Endothelial cell of umbilical vein (primary cell): Measurements from ENCODE around the gene XRCC1. TPM values are rescaled to one million over a fixed set of nuclear protein-coding genes. Genes with fewer than 3 reads are reported as not detected.

Source experiments
- BruUV-seq: library from RNA; stranded (reverse); fragments of 400-500 nt; replicated peaks from 2 replicates; lab custom pipeline; 2021; lab: Mats Ljungman, UMichigan
- CTCF ChIA-PET: fragments of 300-600, 350-600 bp; sonication (Branson Sonifier 250); formaldehyde crosslinking; loops from one replicate; lab custom pipeline; 2021; ENCODE audit warnings: antibody characterized with exemption, inconsistent platforms; lab: Charles Lee
- POLR2A ChIA-PET: fragments of 300-600, 350-600 bp; sonication (Branson Sonifier 250); formaldehyde crosslinking; loops from one replicate; lab custom pipeline; 2021; ENCODE audit warnings: antibody characterized with exemption, inconsistent platforms; lab: Charles Lee
- DNase-seq: peaks from one replicate; pipeline ENCODE4 v3.0.0-alpha.2; 2011; ENCODE audit warnings: low read depth, low spot score
- FAIRE-seq: peaks from 2 replicates; lab custom pipeline; 2011; peaks lifted over from hg19 to GRCh38; lab: Jason Lieb, UNC
- H2AFZ ChIP-seq: 2 replicates; pipeline ENCODE4 v1.6.0; 2012; ENCODE audit warnings: low read depth, low read length, control low read depth, inconsistent platforms
- H3K27ac ChIP-seq: 2 replicates; pipeline ENCODE4 v1.5.1; 2011; ENCODE audit warnings: low read depth, mild to moderate bottlenecking, control low read depth, low read length, moderate library complexity; ENCODE audit not compliant: insufficient read depth
- H3K27me3 ChIP-seq, 2 experiments: 2 replicates each; pipeline versions ENCODE4 v1.6.0 to v1.6.1; 2011; ENCODE audit warnings: low read length in 2 of 2, mixed read lengths in 1 of 2; ENCODE audit not compliant: control insufficient read depth in 2 of 2, insufficient read depth in 2 of 2
- H3K36me3 ChIP-seq, 2 experiments: 2 replicates in 1 of 2; 3 replicates in 1 of 2; pipeline ENCODE4 v1.5.1; 2011; ENCODE audit warnings: low read length in 2 of 2, mild to moderate bottlenecking in 1 of 2, moderate library complexity in 1 of 2; ENCODE audit not compliant: control insufficient read depth in 2 of 2, insufficient read depth in 2 of 2; ENCODE audit errors: extremely low read depth in 1 of 2
- H3K4me1 ChIP-seq: 3 replicates; pipeline ENCODE4 v1.5.1; 2011; ENCODE audit warnings: mild to moderate bottlenecking, low read length; ENCODE audit not compliant: control insufficient read depth, insufficient read depth; ENCODE audit errors: extremely low read depth
- H3K4me2 ChIP-seq: 2 replicates; pipeline ENCODE4 v1.6.1; 2011; ENCODE audit warnings: low read length, control low read depth, mixed read lengths; ENCODE audit not compliant: insufficient read depth
- H3K4me3 ChIP-seq, 3 experiments: fragments of 200-600 bp in 1 of 3; sonication (generic), shearing (Covaris generic) in 1 of 3; replicated peaks in 1 of 3; 2 replicates each; pipeline ENCODE4 v1.5.1; 2011 to 2016; ENCODE audit warnings: control low read depth in 3 of 3, low read length in 3 of 3, mild to moderate bottlenecking in 2 of 3, inconsistent platforms in 1 of 3, low read depth in 1 of 3, moderate library complexity in 1 of 3; ENCODE audit not compliant: insufficient read depth in 1 of 3
- H3K79me2 ChIP-seq: 2 replicates; pipeline ENCODE4 v1.6.0; 2012; ENCODE audit warnings: low read length, inconsistent platforms; ENCODE audit not compliant: control insufficient read depth, insufficient read depth
- H3K9ac ChIP-seq: replicated peaks from 2 replicates; pipeline ENCODE3; 2011; ENCODE audit warnings: low read length, control low read depth; ENCODE audit not compliant: insufficient read depth; ENCODE audit errors: extremely low read depth
- H3K9me1 ChIP-seq: replicated peaks from 3 replicates; pipeline ENCODE4 v1.6.0; 2011; ENCODE audit warnings: mild to moderate bottlenecking, low read length; ENCODE audit not compliant: control insufficient read depth, insufficient read depth; ENCODE audit errors: extremely low read depth
- H3K9me3 ChIP-seq: replicated peaks from 2 replicates; pipeline ENCODE4 v1.5.1; 2012; ENCODE audit warnings: low read length, inconsistent platforms; ENCODE audit not compliant: control insufficient read depth, insufficient read depth
- H4K20me1 ChIP-seq: replicated peaks from 2 replicates; pipeline ENCODE3; 2011; ENCODE audit warnings: mild to moderate bottlenecking, low read length; ENCODE audit not compliant: control insufficient read depth, insufficient read depth; ENCODE audit errors: extremely low read depth
- EZH2 ChIP-seq: IDR thresholded peaks from 2 replicates; pipeline ENCODE4 v1.6.1; 2012; ENCODE audit warnings: borderline replicate concordance, low read depth, mild to moderate bottlenecking, moderate library complexity, low read length, inconsistent platforms; ENCODE audit not compliant: severe bottlenecking
- FOS ChIP-seq: IDR thresholded peaks from 2 replicates; pipeline ENCODE4 v1.6.1; 2011; ENCODE audit warnings: mild to moderate bottlenecking, low read length, moderate library complexity, borderline replicate concordance; ENCODE audit not compliant: insufficient read depth
- GATA2 ChIP-seq: IDR thresholded peaks from 2 replicates; pipeline ENCODE4 v1.7.0; 2011; ENCODE audit warnings: low read depth, mild to moderate bottlenecking, moderate library complexity, mixed read lengths, low read length; ENCODE audit not compliant: insufficient read length, insufficient read depth
- JUN ChIP-seq: IDR thresholded peaks from 2 replicates; pipeline ENCODE4 v1.6.1; 2011; ENCODE audit warnings: borderline replicate concordance, low read depth; ENCODE audit not compliant: insufficient read length, insufficient read depth
- MYC ChIP-seq: IDR thresholded peaks from one replicate; pipeline ENCODE4 v1.6.1; 2011; ENCODE audit warnings: mild to moderate bottlenecking, low read depth, low read length
- POLR2A ChIP-seq: IDR thresholded peaks from 2 replicates; pipeline ENCODE4 v1.6.1; 2012; ENCODE audit warnings: low read depth, mild to moderate bottlenecking, control low read depth, low read length
- POLR2AphosphoS5 ChIP-seq: IDR thresholded peaks from 2 replicates; pipeline ENCODE4 v1.6.1; 2012; ENCODE audit warnings: low read depth, mild to moderate bottlenecking, control low read depth, low read length, moderate library complexity; ENCODE audit not compliant: insufficient read depth
- dilution Hi-C: fragments of 300-500 bp; cut with MboI; formaldehyde crosslinking; loops from one replicate; pipeline ENCODE4 v1.15.0; 2019; ENCODE audit warnings: low sequenced_read_pairs; ENCODE audit not compliant: extremely low pct_ligation_motif_present
- intact Hi-C: fragments of 100-400 bp; cut with micrococcal nuclease; formaldehyde crosslinking; loops from one replicate; pipeline ENCODE4 v1.10.0; 2022
- polyA plus RNA-seq, 4 experiments: library from polyadenylated mRNA; depleted of rRNA in 3 of 4; stranded (reverse) in 3 of 4; unstranded in 1 of 4; fragments of >200 nt; gene quantifications; 2 replicates each; pipeline versions ENCODE4 v1.2.1 to v1.2.3, GENCODE V29; 2011 to 2012; ENCODE audit warnings: missing spikeins in 1 of 4
- total RNA-seq: library from RNA; stranded (reverse); gene quantifications from 2 replicates; pipeline ENCODE4 v1.2.3, GENCODE V29; 2021
- TF ChIP-seq, protein P1 (sequence below): IDR thresholded peaks from 2 replicates; pipeline ENCODE4 v1.6.1; 2011; ENCODE audit not compliant: insufficient read depth, insufficient read length
- TF ChIP-seq, protein P2 (sequence below), 2 donors: IDR thresholded peaks; 1 replicate in 1 of 2; 2 replicates in 1 of 2; pipeline ENCODE4 v1.5.1; 2011; ENCODE audit warnings: low read length in 2 of 2, mild to moderate bottlenecking in 2 of 2, moderate library complexity in 2 of 2, control low read depth in 1 of 2, inconsistent platforms in 1 of 2, low read depth in 1 of 2; ENCODE audit not compliant: insufficient read depth in 1 of 2; ENCODE audit errors: extremely low read depth in 1 of 2

Gene XRCC1
- total and polyA plus RNA-seq, 2 donors (not counting 3 experiments of a cell fraction or from before 2014, with no cell fraction given): 29.5 to 39.3 TPM

DNA sequence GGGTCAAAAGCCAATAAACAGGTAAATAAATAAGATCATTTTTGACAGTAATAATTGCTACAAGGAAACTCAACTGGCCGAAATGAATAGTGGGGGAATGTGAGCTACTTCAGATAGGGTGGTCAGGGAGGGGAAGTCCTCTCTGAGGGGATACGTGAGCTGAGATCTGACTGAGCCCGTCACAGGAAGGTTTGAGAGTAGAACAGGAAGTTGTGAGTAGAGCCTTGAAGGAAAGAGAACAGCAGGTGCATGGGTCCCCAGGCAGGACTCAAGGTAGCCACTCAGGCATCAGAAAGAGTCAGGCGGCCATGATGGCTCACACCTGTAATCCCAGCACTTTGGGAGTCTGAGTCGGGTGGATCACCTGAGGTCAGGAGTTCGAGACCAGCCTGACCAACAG, 14.4 kb upstream of the XRCC1 start:
- Histone ChIP-seq H3K27me3 (no peaks in the 10 kb centered on the region), H4K20me1 (no peaks in the 10 kb centered on the region), H3K36me3 (peaks cover 9 to 27% of the 10 kb centered on the region in 2 experiments), H3K4me1 (peaks cover 5% of the 10 kb centered on the region), H3K4me2 (no peak overlapping the region), H3K4me3 (no peak overlapping the region), H2AFZ (no peak overlapping the region), H3K27ac (no peak overlapping the region), H3K9ac (no peak overlapping the region), H3K9me3 (no peaks in the 10 kb centered on the region), H3K9me1 (no peaks in the 10 kb centered on the region), H3K79me2 (peaks cover 12% of the 10 kb centered on the region)
- CTCF ChIA-PET: interaction anchor here (1.6 kb wide), 1 partner anchor 35 kb away, joined by 8 read pairs; no protein-coding TSS in a partner anchor
- no peak for FAIRE-seq
- TF ChIP-seq EZH2: no peak
- TF ChIP-seq, protein P1, sequence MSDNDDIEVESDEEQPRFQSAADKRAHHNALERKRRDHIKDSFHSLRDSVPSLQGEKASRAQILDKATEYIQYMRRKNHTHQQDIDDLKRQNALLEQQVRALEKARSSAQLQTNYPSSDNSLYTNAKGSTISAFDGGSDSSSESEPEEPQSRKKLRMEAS: no peak
- TF ChIP-seq, protein P2, sequence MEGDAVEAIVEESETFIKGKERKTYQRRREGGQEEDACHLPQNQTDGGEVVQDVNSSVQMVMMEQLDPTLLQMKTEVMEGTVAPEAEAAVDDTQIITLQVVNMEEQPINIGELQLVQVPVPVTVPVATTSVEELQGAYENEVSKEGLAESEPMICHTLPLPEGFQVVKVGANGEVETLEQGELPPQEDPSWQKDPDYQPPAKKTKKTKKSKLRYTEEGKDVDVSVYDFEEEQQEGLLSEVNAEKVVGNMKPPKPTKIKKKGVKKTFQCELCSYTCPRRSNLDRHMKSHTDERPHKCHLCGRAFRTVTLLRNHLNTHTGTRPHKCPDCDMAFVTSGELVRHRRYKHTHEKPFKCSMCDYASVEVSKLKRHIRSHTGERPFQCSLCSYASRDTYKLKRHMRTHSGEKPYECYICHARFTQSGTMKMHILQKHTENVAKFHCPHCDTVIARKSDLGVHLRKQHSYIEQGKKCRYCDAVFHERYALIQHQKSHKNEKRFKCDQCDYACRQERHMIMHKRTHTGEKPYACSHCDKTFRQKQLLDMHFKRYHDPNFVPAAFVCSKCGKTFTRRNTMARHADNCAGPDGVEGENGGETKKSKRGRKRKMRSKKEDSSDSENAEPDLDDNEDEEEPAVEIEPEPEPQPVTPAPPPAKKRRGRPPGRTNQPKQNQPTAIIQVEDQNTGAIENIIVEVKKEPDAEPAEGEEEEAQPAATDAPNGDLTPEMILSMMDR (IDR thresholded peaks at IDR 0.05; ENCODE audit: extremely low read depth in 1 of 2, insufficient read depth in 1 of 2, low read depth in 1 of 2, low read length in 2 of 2): no peak
- TF ChIP-seq POLR2AphosphoS5: no peak
- no peak for TF ChIP-seq JUN
- no peak for TF ChIP-seq MYC
- no peak for TF ChIP-seq POLR2A
- no peak for TF ChIP-seq FOS
- no peak for TF ChIP-seq GATA2
- POLR2A ChIA-PET: interaction anchor here (0.6 kb wide), 1 partner anchor 27 kb away, joined by 4 read pairs; no protein-coding TSS in a partner anchor
- no TSS peak for BruUV-seq
- DNase-seq: no peak
- dilution Hi-C loops (no loop called here), intact Hi-C loops (no loop called here)
